IMR-90 (cell line): ENCODE data around the gene LRRC37A3. TPM values are rescaled to one million over a fixed set of nuclear protein-coding genes. Genes with fewer than 3 reads are reported as not detected.
"Not testable (repeated sequence)": the region's sequence is repeated elsewhere in the genome, so short reads cannot be mapped to it uniquely, and the experiment has no call there.

Experiments
- ATAC-seq: fragments of 200-7000 bp; cut with Tn5 transposase; 2 replicates; pipeline ENCODE4 v1.9.1; 2020; ENCODE audit warnings: low read depth, mild to moderate bottlenecking, moderate library complexity
- BruUV-seq: library from RNA; stranded (reverse); fragments of 400-500 nt; replicated peaks from 2 replicates; lab custom pipeline; 2021; lab: Mats Ljungman, UMichigan
- CTCF ChIA-PET: fragments of 300-600 bp; formaldehyde crosslinking; extraction: SDS; loops from one replicate; lab custom pipeline; 2021; ENCODE audit warnings: antibody characterized with exemption; lab: Yijun Ruan, JAX
- POLR2A ChIA-PET: fragments of 300-600 bp; sonication (Branson Sonifier 250); formaldehyde crosslinking; loops from one replicate; lab custom pipeline; 2022; ENCODE audit warnings: antibody characterized with exemption; ENCODE audit not compliant: unreplicated experiment; lab: Charles Lee
- DNase-seq: peaks from one replicate; pipeline ENCODE4 v3.0.0; 2013
- H2AFZ ChIP-seq: replicated peaks from 2 replicates; pipeline ENCODE3; 2013; ENCODE audit warnings: low read length, mild to moderate bottlenecking; ENCODE audit not compliant: poor library complexity
- H2AK5ac ChIP-seq: 2 replicates; pipeline ENCODE4 v1.6.1; 2013; ENCODE audit warnings: low read depth, low read length, inconsistent platforms
- H2AK9ac ChIP-seq: replicated peaks from 2 replicates; pipeline ENCODE3; 2013; ENCODE audit warnings: mild to moderate bottlenecking, low read depth, low read length, moderate library complexity; ENCODE audit not compliant: poor library complexity
- H2BK120ac ChIP-seq: 2 replicates; pipeline ENCODE4 v1.6.1; 2013; ENCODE audit warnings: low read depth, low read length, inconsistent platforms
- H2BK15ac ChIP-seq: 3 replicates; pipeline ENCODE4 v1.6.1; 2013; ENCODE audit warnings: low read depth, low read length, inconsistent platforms
- H2BK20ac ChIP-seq: 2 replicates; pipeline ENCODE4 v1.6.1; 2013; ENCODE audit warnings: low read depth, mild to moderate bottlenecking, inconsistent platforms, low read length, moderate library complexity
- H2BK5ac ChIP-seq: 2 replicates; pipeline ENCODE4 v1.6.1; 2013; ENCODE audit warnings: mild to moderate bottlenecking, low read depth, low read length, inconsistent platforms; ENCODE audit not compliant: poor library complexity, severe bottlenecking
- H3K14ac ChIP-seq: replicated peaks from 2 replicates; pipeline ENCODE4 v1.6.1; 2013; ENCODE audit warnings: low read depth, low read length, inconsistent platforms
- H3K18ac ChIP-seq: 2 replicates; pipeline ENCODE4 v1.6.1; 2013; ENCODE audit warnings: low read depth, low read length, control low read depth
- H3K23ac ChIP-seq: 2 replicates; pipeline ENCODE4 v1.6.1; 2013; ENCODE audit warnings: low read depth, low read length, inconsistent platforms
- H3K27ac ChIP-seq: 2 replicates; pipeline ENCODE4 v1.5.1; 2013; ENCODE audit warnings: mild to moderate bottlenecking, control low read depth, low read length; ENCODE audit not compliant: insufficient read depth
- H3K27me3 ChIP-seq: 2 replicates; pipeline ENCODE4 v1.6.1; 2013; ENCODE audit warnings: low read length; ENCODE audit not compliant: control insufficient read depth, insufficient read depth
- H3K36me3 ChIP-seq: 2 replicates; pipeline ENCODE4 v1.6.1; 2013; ENCODE audit warnings: low read length, mixed read lengths; ENCODE audit not compliant: control insufficient read depth, insufficient read depth
- H3K4ac ChIP-seq: 2 replicates; pipeline ENCODE4 v1.6.1; 2013; ENCODE audit warnings: low read depth, low read length, inconsistent platforms
- H3K4me1 ChIP-seq: 2 replicates; pipeline ENCODE4 v1.6.1; 2013; ENCODE audit warnings: low read length, mixed read lengths; ENCODE audit not compliant: control insufficient read depth, insufficient read depth
- H3K4me2 ChIP-seq: 2 replicates; pipeline ENCODE4 v1.6.1; 2013; ENCODE audit warnings: low read depth, mild to moderate bottlenecking, control low read depth, low read length, moderate library complexity
- H3K4me3 ChIP-seq: 2 replicates; pipeline ENCODE4 v1.5.1; 2013; ENCODE audit warnings: low read depth, mild to moderate bottlenecking, control low read depth, low read length, moderate library complexity; ENCODE audit not compliant: insufficient read depth
- H3K56ac ChIP-seq: 2 replicates; pipeline ENCODE4 v1.6.1; 2013; ENCODE audit warnings: low read length, inconsistent platforms; ENCODE audit not compliant: insufficient read depth; ENCODE audit errors: extremely low read depth
- H3K79me1 ChIP-seq, 2 experiments: 2 replicates each; pipeline ENCODE4 v1.6.1; 2013; ENCODE audit warnings: low read length in 2 of 2, inconsistent platforms in 1 of 2, low read depth in 1 of 2
- H3K9ac ChIP-seq: 2 replicates; pipeline ENCODE4 v1.6.1; 2013; ENCODE audit warnings: low read depth, low read length, control low read depth
- H3K9me1 ChIP-seq: 2 replicates; pipeline ENCODE4 v1.6.1; 2013; ENCODE audit warnings: low read length, inconsistent platforms; ENCODE audit not compliant: insufficient read depth
- H3K9me3 ChIP-seq: 2 replicates; pipeline ENCODE4 v1.6.1; 2013; ENCODE audit warnings: low read length; ENCODE audit not compliant: control insufficient read depth, insufficient read depth
- H4K20me1 ChIP-seq: 2 replicates; pipeline ENCODE4 v1.6.1; 2013; ENCODE audit warnings: low read length, inconsistent platforms; ENCODE audit not compliant: insufficient read depth
- H4K5ac ChIP-seq: 2 replicates; pipeline ENCODE4 v1.6.1; 2013; ENCODE audit warnings: mild to moderate bottlenecking, low read depth, low read length, control low read depth
- H4K8ac ChIP-seq, 2 experiments: 2 replicates each; pipeline ENCODE4 v1.6.1; 2013; ENCODE audit warnings: low read depth in 2 of 2, low read length in 2 of 2, control low read depth in 1 of 2, inconsistent platforms in 1 of 2
- H4K91ac ChIP-seq: 2 replicates; pipeline ENCODE4 v1.6.1; 2013; ENCODE audit warnings: low read depth, low read length, inconsistent platforms; ENCODE audit not compliant: insufficient read depth
- RAD21 ChIP-seq: IDR thresholded peaks from 2 replicates; pipeline ENCODE4 v1.6.1; 2012; ENCODE audit warnings: low read length, improper control_type of control experiment
- SMC3 ChIP-seq: fragments of 150-350 bp; IDR thresholded peaks from 2 replicates; pipeline ENCODE4 v1.6.1; 2016; ENCODE audit warnings: low read depth, mild to moderate bottlenecking, antibody characterized with exemption, low read length, moderate library complexity
- WGBS, 2 experiments: methylation state at CpG; one replicate each; pipeline versions ENCODE4 v1.1.5 to v1.1.7; 2013; ENCODE audit warnings: missing lambda C conversion rate in 2 of 2; ENCODE audit not compliant: insufficient read length in 1 of 2; ENCODE audit errors: extremely low coverage in 2 of 2; 5-methylcytosine and 5-hydroxymethylcytosine counted together
- dilution Hi-C: fragments of 300-500 bp; cut with HindIII; formaldehyde crosslinking; loops from one replicate; pipeline ENCODE4 v1.14.3; 2018; ENCODE audit warnings: low sequenced_read_pairs; ENCODE audit not compliant: unreplicated experiment
- in situ Hi-C: fragments of 300-500 bp; cut with MboI; formaldehyde crosslinking; loops from 3 replicates; pipeline ENCODE4 v1.14.3; 2019; ENCODE audit warnings: low sequenced_read_pairs, inconsistent platforms, mixed read lengths
- intact Hi-C: fragments of 100-400 bp; cut with micrococcal nuclease; formaldehyde crosslinking; loops from 2 replicates; pipeline ENCODE4 v1.10.0; 2022
- polyA plus RNA-seq, 3 experiments: library from polyadenylated mRNA; depleted of rRNA; stranded (reverse); fragments of >200 nt; gene quantifications; 2 replicates each; pipeline ENCODE4 v1.2.3, GENCODE V29; 2012; ENCODE audit warnings: low replicate concordance in 1 of 3
- total RNA-seq: library from RNA; depleted of rRNA; stranded (reverse); fragments of >200 nt; gene quantifications from 2 replicates; pipeline ENCODE4 v1.2.3, GENCODE V29; 2012
- TF ChIP-seq, protein P1 (sequence below): conservative IDR thresholded peaks from 2 replicates; pipeline ENCODE4 v1.5.1; 2012; ENCODE audit warnings: mild to moderate bottlenecking, low read depth, low read length, improper control_type of control experiment

The LRRC37A3 gene
- total and polyA plus RNA-seq, 2 of the 4 experiments (the other 2 are of a cell fraction), result 3.1 to 4.5 TPM

DNA sequence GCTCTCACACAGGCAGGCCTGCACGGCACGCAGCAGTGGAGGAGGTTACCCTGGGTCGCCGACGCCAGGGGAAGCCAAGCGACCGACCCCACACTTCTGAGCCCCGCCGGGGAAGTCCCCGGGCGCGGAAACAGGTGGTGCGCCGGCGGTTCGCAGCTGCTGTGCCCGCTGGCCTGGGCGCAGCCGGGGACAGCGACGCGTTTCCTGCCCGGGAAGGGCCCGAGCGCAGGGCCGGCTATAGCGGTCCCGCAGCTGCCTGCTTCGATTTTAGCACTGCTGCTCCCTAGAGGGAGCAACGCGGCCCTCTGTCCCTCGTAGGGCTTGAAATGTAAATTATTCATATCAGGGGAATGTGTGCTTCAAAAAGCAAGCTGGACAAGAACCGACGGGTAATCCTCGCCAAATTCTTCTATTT, 46.6 kb upstream of the LRRC37A3 start:
- BruUV-seq, intact Hi-C loops, H3K23ac ChIP-seq, H3K4ac ChIP-seq, dilution Hi-C loops, H3K79me1 ChIP-seq, CTCF ChIA-PET, H2AK5ac ChIP-seq, H3K56ac ChIP-seq, H2BK15ac ChIP-seq, H3K14ac ChIP-seq, H3K9me1 ChIP-seq, H4K5ac ChIP-seq, H3K27me3 ChIP-seq, H4K91ac ChIP-seq, H2AK9ac ChIP-seq, H3K9ac ChIP-seq, H3K4me1 ChIP-seq, H3K36me3 ChIP-seq, H2BK20ac ChIP-seq, H4K20me1 ChIP-seq, POLR2A ChIA-PET, H3K9me3 ChIP-seq, in situ Hi-C loops: not testable (repeated sequence)
- H3K4me2 ChIP-seq, result peak overlapping the region; percentile 60
- peak overlapping the region; percentile 67 to 79; a peak in 3 of 4 replicates for H4K8ac ChIP-seq
- ATAC-seq, result peak; percentile 98
- 0% methylated on average over 1 of the region's 35 CpGs; no CpG with 5 or more reads in 1 of the 2 experiments for WGBS, 2 experiments
- DNase-seq, result peak; percentile 68
- peak; percentile 45 for TF ChIP-seq RAD21
- TF ChIP-seq SMC3, result peak; percentile 44; the same call in 1 of the 2 replicates
- TF ChIP-seq, protein P1, sequence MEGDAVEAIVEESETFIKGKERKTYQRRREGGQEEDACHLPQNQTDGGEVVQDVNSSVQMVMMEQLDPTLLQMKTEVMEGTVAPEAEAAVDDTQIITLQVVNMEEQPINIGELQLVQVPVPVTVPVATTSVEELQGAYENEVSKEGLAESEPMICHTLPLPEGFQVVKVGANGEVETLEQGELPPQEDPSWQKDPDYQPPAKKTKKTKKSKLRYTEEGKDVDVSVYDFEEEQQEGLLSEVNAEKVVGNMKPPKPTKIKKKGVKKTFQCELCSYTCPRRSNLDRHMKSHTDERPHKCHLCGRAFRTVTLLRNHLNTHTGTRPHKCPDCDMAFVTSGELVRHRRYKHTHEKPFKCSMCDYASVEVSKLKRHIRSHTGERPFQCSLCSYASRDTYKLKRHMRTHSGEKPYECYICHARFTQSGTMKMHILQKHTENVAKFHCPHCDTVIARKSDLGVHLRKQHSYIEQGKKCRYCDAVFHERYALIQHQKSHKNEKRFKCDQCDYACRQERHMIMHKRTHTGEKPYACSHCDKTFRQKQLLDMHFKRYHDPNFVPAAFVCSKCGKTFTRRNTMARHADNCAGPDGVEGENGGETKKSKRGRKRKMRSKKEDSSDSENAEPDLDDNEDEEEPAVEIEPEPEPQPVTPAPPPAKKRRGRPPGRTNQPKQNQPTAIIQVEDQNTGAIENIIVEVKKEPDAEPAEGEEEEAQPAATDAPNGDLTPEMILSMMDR, result peak; percentile 41
- peak overlapping the region; percentile 37; the same call in 1 of the 2 replicates for H3K18ac ChIP-seq
- H3K27ac ChIP-seq, result peak overlapping the region; percentile 38; the same call in 1 of the 2 replicates
- peak overlapping the region; percentile 79 for H2AFZ ChIP-seq
- H2BK5ac ChIP-seq, result peak overlapping the region; percentile 43
- peak overlapping the region; percentile 75; the same call in 1 of the 2 replicates for H2BK120ac ChIP-seq
- H3K4me3 ChIP-seq, result peak overlapping the region; percentile 29

DNA sequence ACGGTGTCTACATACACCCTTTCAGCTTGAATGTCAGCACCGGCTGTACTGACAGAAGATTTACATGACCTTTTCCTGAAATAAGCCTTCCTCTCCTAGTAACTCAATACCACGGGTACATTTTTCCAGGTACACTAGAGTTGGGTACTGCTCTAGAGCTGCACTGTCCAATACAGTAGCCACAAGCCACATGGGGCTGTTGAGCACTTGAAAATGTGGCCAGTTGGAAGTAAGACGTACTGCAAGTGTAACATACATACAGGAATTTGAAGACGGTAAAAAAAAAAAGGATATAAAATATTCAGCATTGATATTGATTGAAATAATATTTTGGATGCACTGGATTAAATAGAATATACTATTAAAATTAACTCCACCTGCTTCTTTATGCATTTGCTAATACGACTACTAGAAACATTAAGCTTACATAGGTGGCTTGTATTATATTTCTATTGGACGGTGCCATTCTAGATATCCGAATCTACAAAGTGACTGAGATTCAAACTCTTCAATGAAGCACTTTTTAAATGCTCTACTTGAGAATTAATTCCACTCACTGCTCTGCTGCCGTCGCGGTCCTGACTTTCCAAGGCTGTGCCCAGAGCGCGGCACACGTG, 46.1 kb upstream of the LRRC37A3 start:
- POLR2A ChIA-PET, H3K56ac ChIP-seq, H3K9ac ChIP-seq, H3K79me1 ChIP-seq, H2AK9ac ChIP-seq, in situ Hi-C loops, H2BK15ac ChIP-seq, H3K9me1 ChIP-seq, H3K4ac ChIP-seq, BruUV-seq, H3K36me3 ChIP-seq, H2BK20ac ChIP-seq, H2AK5ac ChIP-seq, H3K27me3 ChIP-seq, dilution Hi-C loops, H3K18ac ChIP-seq, H3K23ac ChIP-seq, DNase-seq, CTCF ChIA-PET, H4K5ac ChIP-seq, ATAC-seq, H3K14ac ChIP-seq, intact Hi-C loops, H4K91ac ChIP-seq, H2AFZ ChIP-seq, H3K4me1 ChIP-seq, H3K9me3 ChIP-seq, H4K20me1 ChIP-seq: not testable (repeated sequence)
- peak overlapping the region; percentile 29 for H3K4me3 ChIP-seq
- H2BK120ac ChIP-seq, result 0 out of 2 replicates have a peak overlapping the region, but pooled peaks have one; percentile 75
- H4K8ac ChIP-seq, result peak overlapping the region; percentile 67 to 79; a peak in 3 of 4 replicates
- H3K27ac ChIP-seq, result peak overlapping the region; percentile 38; the same call in 1 of the 2 replicates
- WGBS, 2 experiments, result no CpG with 5 or more reads among the region's 14 CpGs
- peak overlapping the region; percentile 14; the same call in 1 of the 2 replicates for H3K4me2 ChIP-seq
- H2BK5ac ChIP-seq, result peak overlapping the region; percentile 43
